ENCODE data around the gene ENOX1.
"Not testable (repeated sequence)": the region's sequence is repeated elsewhere in the genome, so short reads cannot be mapped to it uniquely, and the experiment has no call there.

Gene ENOX1

GRCh38 chr13:43362556-43362955 lies 424.2 kb downstream of the ENOX1 start:
- no peak overlapping the region for H3K4me3 ChIP-seq (ENCODE audit: low read length)
- no peak for TF ChIP-seq ZNF274 (IDR thresholded peaks at IDR 0.05; ENCODE audit: low read depth, low read length)

GRCh38 chr13:43360892-43361610 lies 425.7 kb downstream of the ENOX1 start:
- TF ChIP-seq ZNF274 (IDR thresholded peaks at IDR 0.05; ENCODE audit: low read depth, low read length) = no peak
- H3K4me3 ChIP-seq (ENCODE audit: low read length) = no peak overlapping the region

GRCh38 chr13:43360171-43360570 lies 426.6 kb downstream of the ENOX1 start:
- TF ChIP-seq ZNF274 (IDR thresholded peaks at IDR 0.05; ENCODE audit: low read depth, low read length) = no peak
- no peak overlapping the region for H3K4me3 ChIP-seq (ENCODE audit: low read length)

- no peak overlapping the region for H3K4me3 ChIP-seq (ENCODE audit: low read length)
- TF ChIP-seq ZNF274 (IDR thresholded peaks at IDR 0.05; ENCODE audit: low read depth, low read length) = no peak
Observed at GRCh38 chr13:43359536-43359935, 427.2 kb downstream of the ENOX1 start.

- TF ChIP-seq ZNF274 (IDR thresholded peaks at IDR 0.05; ENCODE audit: low read depth, low read length) = no peak
- no peak overlapping the region for H3K4me3 ChIP-seq (ENCODE audit: low read length)
Observed at GRCh38 chr13:43357564-43357963, 429.2 kb downstream of the ENOX1 start.

GRCh38 chr13:43356567-43356966 lies 430.2 kb downstream of the ENOX1 start:
- H3K4me3 ChIP-seq (ENCODE audit: low read length) = no peak overlapping the region
- TF ChIP-seq ZNF274 (IDR thresholded peaks at IDR 0.05; ENCODE audit: low read depth, low read length) = no peak

GRCh38 chr13:43355774-43356173 lies 431.0 kb downstream of the ENOX1 start:
- H3K4me3 ChIP-seq (ENCODE audit: low read length) = no peak overlapping the region
- no peak for TF ChIP-seq ZNF274 (IDR thresholded peaks at IDR 0.05; ENCODE audit: low read depth, low read length)

GRCh38 chr13:43354153-43354945 lies 432.4 kb downstream of the ENOX1 start:
- H3K4me3 ChIP-seq (ENCODE audit: low read length) = no peak overlapping the region
- no peak for TF ChIP-seq ZNF274 (IDR thresholded peaks at IDR 0.05; ENCODE audit: low read depth, low read length)

GRCh38 chr13:43353631-43354030 lies 433.1 kb downstream of the ENOX1 start:
- TF ChIP-seq ZNF274 (IDR thresholded peaks at IDR 0.05; ENCODE audit: low read depth, low read length) = no peak

GRCh38 chr13:43351612-43352011 lies 435.2 kb downstream of the ENOX1 start:
- H3K4me3 ChIP-seq (ENCODE audit: low read length) = not testable (repeated sequence)

More at GRCh38 chr13:43353631-43354030, 433.1 kb downstream of the ENOX1 start:
- no peak overlapping the region for H3K4me3 ChIP-seq (ENCODE audit: low read length)

GRCh38 chr13:43348397-43348796 lies 438.4 kb downstream of the ENOX1 start:
- H3K4me3 ChIP-seq (ENCODE audit: low read length) = no peak overlapping the region
- TF ChIP-seq ZNF274 (IDR thresholded peaks at IDR 0.05; ENCODE audit: low read depth, low read length) = no peak

GRCh38 chr13:43347877-43348276 lies 438.9 kb downstream of the ENOX1 start:
- no peak for TF ChIP-seq ZNF274 (IDR thresholded peaks at IDR 0.05; ENCODE audit: low read depth, low read length)
- H3K4me3 ChIP-seq (ENCODE audit: low read length) = no peak overlapping the region

- no peak overlapping the region for H3K4me3 ChIP-seq (ENCODE audit: low read length)
- TF ChIP-seq ZNF274 (IDR thresholded peaks at IDR 0.05; ENCODE audit: low read depth, low read length) = no peak
Observed at GRCh38 chr13:43346427-43346826, 440.3 kb downstream of the ENOX1 start.

GRCh38 chr13:43343645-43344044 lies 443.1 kb downstream of the ENOX1 start:
- H3K4me3 ChIP-seq (ENCODE audit: low read length) = no peak overlapping the region
- no peak for TF ChIP-seq ZNF274 (IDR thresholded peaks at IDR 0.05; ENCODE audit: low read depth, low read length)
